ENCODE measurements around the gene FIGNL1.
A peak's percentile ranks its signal among the peaks of the same experiment; 100 is the strongest.

DNA sequence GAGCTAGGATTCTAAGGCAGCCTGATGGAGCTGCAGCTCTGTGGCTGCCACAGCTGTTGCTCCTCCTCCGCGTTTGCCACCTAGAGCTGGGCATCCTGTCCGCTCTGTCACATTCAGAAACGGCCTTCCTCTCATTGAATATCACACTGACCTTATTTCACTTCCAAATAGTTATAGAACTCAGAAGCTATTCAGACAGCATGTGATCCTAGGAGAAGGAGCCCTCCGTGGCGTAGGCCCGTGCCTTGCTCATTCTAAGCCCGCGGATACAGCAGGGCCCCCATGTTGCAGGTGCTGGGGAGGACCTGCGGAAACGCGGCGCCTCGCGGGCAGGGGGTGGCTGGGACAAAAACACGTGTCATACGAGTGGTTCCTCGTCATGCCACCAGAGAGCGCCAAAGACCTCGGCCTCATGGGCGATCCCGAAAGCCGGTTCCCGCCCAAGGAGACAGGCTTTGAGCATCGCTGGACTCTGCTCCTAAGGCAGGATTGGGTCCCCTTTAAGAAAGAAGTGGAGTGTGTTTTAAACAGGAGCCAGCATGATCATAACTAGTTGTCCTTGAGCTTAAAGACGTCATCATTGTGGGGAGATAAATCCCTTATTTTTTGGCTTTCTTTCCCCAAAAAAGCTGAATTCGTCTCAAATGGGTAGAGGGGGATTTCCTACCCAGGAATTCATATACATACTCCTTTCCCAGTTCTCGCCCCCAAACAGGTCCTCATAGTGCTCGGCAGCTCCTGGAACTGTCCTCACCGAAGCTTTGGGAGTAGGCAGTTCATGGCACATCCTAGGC is 17.9 kb upstream of the FIGNL1 start:
- no peak for TF ChIP-seq CEBPB (IDR thresholded peaks at IDR 0.05; ENCODE audit: low read depth, low read length)
- TF ChIP-seq, protein P1, sequence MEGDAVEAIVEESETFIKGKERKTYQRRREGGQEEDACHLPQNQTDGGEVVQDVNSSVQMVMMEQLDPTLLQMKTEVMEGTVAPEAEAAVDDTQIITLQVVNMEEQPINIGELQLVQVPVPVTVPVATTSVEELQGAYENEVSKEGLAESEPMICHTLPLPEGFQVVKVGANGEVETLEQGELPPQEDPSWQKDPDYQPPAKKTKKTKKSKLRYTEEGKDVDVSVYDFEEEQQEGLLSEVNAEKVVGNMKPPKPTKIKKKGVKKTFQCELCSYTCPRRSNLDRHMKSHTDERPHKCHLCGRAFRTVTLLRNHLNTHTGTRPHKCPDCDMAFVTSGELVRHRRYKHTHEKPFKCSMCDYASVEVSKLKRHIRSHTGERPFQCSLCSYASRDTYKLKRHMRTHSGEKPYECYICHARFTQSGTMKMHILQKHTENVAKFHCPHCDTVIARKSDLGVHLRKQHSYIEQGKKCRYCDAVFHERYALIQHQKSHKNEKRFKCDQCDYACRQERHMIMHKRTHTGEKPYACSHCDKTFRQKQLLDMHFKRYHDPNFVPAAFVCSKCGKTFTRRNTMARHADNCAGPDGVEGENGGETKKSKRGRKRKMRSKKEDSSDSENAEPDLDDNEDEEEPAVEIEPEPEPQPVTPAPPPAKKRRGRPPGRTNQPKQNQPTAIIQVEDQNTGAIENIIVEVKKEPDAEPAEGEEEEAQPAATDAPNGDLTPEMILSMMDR (conservative IDR thresholded peaks at IDR 0.05; ENCODE audit: low read depth, low read length), result peak; percentile 92
